ENCODE results near the gene ZNF565.
"Not testable (repeated sequence)": the region's sequence is repeated elsewhere in the genome, so short reads cannot be mapped to it uniquely, and the experiment has no call there.

ZNF565 gene

GRCh38 chr19:36210497-36210896 is 4.0 kb downstream of the ZNF565 start:
- no peak for DNase-seq (ENCODE audit: low read depth)

GRCh38 chr19:36209372-36209771 is 5.1 kb downstream of the ZNF565 start:
- no peak for DNase-seq (ENCODE audit: low read depth)

DNA sequence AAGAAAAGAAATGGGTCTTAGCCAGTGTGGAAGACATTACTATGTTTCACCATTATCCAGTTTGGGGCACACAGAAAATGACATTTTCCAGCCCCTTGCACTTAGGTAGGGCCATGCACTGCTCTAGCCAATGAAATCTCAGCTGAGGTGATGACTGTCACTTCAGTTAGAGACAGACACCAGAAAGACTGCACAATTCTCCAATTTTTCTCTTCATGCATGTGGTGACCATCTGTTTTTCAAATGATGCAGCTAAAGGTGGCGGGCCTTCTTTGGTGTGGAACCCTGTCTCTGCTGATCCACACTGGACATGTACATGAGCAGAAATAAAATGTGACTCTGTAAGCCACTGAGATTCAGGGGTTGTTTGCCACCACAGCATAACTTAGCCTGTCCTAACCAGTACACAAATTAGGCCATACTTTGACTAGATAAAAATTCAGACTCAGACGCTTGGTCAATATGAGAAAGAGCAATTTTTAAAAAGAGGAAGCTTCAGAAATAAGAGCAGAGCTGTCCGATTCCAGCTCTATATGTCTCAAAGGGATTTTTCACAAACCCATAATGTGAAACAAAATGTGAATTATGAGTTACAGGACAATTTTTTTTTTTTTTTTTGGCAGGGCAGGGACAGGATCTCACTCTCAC is 6.7 kb downstream of the ZNF565 start:
- no peak for DNase-seq (ENCODE audit: low read depth)

DNA sequence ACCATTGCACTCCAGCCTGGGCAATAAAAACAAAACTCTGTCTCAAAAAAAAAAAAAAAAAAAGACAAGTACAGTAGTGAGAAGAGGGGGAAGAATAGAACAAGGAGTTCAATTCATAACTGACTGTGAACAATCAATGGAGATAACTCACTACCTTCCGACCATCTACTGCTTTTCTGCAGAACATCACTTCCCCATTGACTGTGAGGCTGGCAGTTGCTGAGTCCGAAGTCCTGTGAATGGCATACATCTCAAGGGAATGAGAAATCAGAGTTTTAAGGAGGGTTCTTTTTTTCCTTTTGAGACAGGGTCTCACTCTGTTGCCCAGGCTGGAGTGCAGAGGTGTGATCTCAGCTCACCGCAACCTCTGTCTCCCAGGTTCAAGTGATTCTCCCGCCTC is 11.2 kb downstream of the ZNF565 start:
- no peak for DNase-seq (ENCODE audit: low read depth)

DNA sequence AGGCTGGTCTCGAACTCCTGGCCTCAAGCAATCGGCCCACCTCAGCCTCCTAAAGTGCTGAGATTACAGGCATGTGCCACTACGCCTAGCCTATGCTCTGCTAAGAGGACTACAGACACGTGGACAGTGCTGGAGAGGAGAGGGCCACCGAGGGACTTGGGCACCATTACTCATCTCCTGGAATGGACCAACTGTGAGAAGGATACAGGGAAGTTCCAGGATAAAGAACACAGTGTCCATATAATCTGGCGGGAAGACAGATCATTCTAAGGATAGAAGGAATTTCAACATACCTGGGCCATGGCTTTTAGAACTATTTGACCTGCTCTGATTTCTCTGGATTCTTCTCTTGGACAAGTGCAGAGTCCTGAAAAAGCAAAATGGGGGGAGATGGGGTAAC is 12.8 kb downstream of the ZNF565 start:
- no peak for DNase-seq (ENCODE audit: low read depth)

DNA sequence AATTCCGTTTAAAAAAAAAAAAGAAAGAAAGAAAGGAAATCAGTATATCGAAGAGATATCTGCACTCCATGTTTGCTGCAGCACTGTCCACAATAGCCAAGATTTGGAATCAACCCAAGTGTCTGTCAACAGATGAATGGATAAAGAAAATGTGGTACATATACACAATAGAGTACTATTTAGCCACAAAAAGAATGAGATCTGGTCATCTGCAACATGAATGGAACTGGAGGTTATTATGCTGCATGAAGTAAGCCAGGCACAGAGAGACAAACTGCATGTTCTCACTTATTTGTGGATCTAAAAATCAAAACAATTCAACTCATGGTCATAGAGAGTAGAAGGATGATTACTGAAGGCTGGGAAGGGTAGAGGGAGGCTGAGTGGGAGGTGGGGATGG is 16.3 kb downstream of the ZNF565 start:
- no peak for DNase-seq (ENCODE audit: low read depth)

- DNase-seq (ENCODE audit: low read depth), result no peak
Measured at GRCh38 chr19:36196249-36196648, 18.2 kb downstream of the ZNF565 start.

DNA sequence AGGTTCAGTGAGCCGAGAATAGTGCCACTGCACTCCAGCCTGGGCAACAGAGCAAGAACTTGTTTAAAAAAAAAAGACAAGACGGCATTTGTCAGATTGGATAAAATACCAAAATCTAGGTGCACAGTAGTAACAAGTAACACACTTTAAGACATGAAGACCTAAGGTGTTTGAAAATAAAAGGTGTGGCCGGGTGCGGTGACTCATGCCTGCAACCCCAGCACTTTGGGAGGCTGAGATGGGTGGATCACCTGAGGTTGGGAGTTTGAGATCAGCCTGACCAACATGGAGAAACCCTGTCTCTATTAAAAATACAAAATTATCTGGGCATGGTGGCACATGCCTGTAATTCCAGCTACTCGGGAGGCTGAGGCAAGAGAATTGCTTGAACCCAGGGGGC is 27.7 kb downstream of the ZNF565 start:
- DNase-seq (ENCODE audit: low read depth), result not testable (repeated sequence)

DNA sequence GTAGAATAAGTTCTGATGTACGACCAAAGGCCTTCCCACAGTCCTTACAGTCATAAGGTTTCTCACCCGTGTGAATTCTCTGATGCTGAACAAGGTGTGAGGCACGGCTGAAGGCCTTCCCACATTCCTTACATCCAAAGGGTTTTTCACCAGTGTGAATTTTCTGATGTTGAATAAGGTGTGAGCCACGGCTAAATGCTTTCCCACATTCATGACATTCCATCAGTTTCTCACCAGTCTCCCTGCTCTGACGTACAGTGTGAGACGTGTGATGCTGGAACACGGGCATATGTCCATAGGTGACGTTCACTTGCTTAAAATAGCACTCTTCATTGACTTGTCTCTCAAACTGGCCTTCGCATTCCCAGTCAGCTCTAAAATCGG is 31.2 kb downstream of the ZNF565 start:
- DNase-seq (ENCODE audit: low read depth), result no peak

GRCh38 chr19:36182612-36183244 is 31.7 kb downstream of the ZNF565 start:
- DNase-seq (ENCODE audit: low read depth), result no peak

DNA sequence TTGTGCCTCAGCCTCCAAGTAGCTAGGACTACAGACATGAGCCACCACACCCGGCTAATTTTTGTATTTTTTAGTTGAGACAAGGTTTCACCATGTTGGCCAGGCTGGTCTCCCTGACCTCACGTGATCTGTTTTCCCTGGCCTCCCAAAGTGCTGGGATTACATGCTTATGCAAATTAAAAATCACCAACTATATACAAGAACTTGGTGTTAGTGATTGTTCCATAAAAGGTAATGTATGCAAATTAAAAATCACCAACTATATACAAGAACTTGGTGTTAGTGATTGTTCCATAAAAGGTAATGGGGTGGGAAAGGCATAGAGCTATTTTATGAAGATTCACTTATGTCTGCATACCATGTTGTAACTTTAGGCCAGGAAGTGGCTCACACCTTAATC is 35.4 kb downstream of the ZNF565 start:
- not testable (repeated sequence) for DNase-seq (ENCODE audit: low read depth)

DNA sequence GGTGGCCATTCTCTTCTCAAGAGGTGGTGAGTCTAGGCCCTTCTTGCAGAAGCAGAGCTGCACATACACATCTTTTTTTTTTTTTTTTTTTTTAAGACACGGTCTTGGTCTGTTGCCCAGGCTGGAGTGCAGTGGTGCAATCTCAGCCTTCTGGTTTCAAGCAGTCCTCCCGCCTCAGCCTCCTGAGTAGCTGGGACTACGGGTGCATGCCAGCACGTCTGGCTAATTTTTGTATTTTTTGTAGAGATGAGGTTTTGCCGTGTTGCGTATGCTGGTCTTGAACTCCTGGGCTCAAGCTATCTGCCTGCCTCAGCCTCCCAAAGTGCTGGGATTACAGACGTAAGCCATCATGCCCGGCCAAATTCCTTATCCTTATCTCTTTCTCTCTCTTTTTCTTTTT is 40.6 kb downstream of the ZNF565 start:
- not testable (repeated sequence) for DNase-seq (ENCODE audit: low read depth)

- DNase-seq (ENCODE audit: low read depth), result no peak
Measured at GRCh38 chr19:36172852-36173251, 41.6 kb downstream of the ZNF565 start.

- no peak for DNase-seq (ENCODE audit: low read depth)
Measured at GRCh38 chr19:36169084-36169760, 45.2 kb downstream of the ZNF565 start.

- DNase-seq (ENCODE audit: low read depth), result no peak
Measured at GRCh38 chr19:36163813-36164212, 50.7 kb downstream of the ZNF565 start.

- DNase-seq (ENCODE audit: low read depth), result no peak
Measured at GRCh38 chr19:36160821-36161596, 53.5 kb downstream of the ZNF565 start.

DNA sequence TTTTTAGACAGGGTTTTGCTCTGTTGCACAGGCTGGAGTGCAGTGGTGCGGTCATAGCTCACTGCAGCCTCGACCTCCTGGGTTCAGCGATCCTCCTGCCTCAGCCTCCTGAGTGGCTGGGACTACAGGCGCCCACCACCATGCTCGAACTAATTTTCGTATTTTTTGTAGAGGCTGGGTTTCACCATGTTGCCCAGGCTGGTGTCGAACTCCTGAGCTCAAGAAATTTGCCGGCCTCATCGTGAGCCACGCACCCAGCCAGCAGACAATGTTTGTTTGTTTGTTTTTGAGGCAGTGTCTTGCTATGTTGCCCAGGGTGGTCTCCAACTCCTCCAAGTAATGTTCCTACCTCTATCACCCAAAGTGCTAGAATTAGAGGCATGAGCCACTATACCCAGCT is 61.3 kb downstream of the ZNF565 start:
- DNase-seq (ENCODE audit: low read depth), result no peak

DNA sequence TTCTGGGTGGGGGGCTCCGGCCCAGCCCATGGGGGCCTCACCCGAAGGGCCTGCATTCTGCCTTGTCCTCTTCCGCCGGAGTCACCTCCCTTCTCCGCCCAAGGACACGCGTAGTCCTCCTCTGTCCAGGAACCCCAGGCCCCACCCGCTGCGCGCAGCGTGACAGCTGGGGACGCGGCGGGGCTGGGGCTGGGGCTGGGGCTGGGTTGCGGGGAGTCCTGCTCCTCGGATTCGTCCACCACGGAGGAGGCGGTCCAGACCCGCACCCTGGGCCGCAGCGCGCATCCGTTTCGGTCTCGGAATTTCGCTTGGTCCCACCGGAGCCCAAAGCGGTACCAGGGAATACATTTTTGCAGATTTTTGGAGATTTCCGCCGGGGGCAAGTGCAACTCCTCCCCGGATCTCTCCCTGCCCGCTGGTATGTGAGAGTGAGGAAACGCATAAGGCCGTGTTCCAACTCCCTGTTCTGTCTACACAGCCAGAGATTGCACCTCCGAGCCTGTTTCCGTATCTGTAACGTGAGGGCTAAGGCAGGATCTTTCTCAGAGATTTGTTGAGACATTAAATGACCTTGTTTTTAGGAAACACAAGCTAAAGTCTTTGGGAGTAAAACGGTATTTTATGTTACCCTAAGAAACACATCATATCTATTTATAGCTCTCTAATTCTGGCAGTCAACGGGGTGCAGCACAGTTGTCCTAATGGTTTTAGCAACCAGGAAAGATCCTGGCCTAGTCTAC is 61.9 kb downstream of the ZNF565 start, which contains the start of gene COX7A1:
Gene COX7A1 (minus strand): TSS at position 96 of the 740 bp plus-strand sequence. CDS start 40 bp downstream, at position 56.
- no peak for DNase-seq (ENCODE audit: low read depth)

GRCh38 chr19:36152019-36152351 is 62.5 kb downstream of the ZNF565 start:
- no peak for DNase-seq (ENCODE audit: low read depth)

DNA sequence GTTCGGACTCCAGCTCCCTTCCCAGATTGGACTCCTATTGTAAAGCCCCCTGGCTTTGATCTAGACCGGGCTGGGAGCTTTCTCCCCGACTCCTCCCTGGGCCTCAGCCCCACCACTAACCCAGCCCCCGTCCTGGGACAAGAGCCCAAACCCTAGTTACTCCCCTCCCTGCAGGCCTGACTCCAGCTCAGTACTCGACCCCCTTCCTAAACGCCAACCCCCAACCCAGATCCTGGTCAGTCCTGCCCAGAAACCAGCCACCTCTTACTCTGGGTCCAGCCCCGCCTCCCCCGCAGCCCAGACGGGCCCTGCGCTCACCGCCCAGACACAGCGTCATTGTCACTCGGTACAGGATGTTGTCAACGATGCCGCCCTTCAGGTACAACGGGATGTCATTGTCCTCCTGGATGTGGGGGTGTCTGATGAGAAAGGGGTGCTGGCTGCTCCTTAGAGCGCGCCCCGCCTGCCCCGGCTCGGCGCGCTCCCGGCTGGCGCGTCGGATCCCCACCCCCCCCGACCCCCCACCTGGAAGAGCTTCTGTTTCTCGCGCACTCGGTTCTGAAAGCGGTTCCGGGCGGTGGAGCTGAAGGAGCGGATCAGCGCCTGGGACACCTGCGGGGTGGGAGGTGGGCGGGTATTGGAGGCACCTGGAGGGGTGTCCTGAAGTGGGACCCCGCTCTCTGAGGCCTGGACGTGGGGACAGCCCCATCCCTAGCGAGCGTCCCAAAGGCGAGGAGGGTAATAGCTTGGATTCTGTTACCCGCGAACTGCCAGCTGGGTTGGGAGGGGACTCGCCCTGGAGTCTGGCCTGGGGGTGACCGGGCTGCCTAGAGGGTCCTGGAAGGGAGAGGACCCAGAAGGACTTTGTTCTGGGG is 63.1 kb downstream of the ZNF565 start:
- no peak for DNase-seq (ENCODE audit: low read depth)

DNA sequence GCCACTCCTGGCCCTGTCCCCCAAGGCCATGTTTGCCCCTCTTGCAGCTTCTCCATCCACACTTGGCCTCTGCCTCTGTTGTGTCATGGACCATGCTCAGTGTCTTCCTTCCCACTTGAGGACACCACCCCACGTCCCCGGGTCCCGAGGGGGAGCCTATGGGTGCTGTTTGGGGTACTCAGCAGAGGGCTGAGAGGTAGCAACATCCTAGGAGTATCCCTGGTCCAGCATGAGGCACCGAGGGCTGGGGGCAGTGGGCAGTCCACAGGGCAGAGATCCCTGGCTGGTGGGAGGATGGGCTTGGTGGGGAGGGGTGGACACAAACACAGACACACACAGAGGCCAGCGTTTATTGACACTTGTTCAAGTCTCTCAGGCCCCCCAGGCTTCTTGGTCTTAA is 63.9 kb downstream of the ZNF565 start:
- DNase-seq (ENCODE audit: low read depth), result no peak
